Forelimb muscle (tissue), 1 donor: ENCODE results near the gene NFATC4. TPM values are rescaled to one million over a fixed set of nuclear protein-coding genes. Genes with fewer than 3 reads are reported as not detected.
"Not testable (repeated sequence)": the region's sequence is repeated elsewhere in the genome, so short reads cannot be mapped to it uniquely, and the experiment has no call there.

Experiments used
- DNase-seq: peaks from one replicate; pipeline ENCODE4 v3.0.0-alpha.2; 2013; ENCODE audit warnings: low read depth
- polyA plus RNA-seq: library from polyadenylated mRNA; unstranded; fragments of 120-200 nt; gene quantifications from one replicate; pipeline ENCODE4 v1.2.1, GENCODE V29; 2013; ENCODE audit not compliant: insufficient read length

The NFATC4 gene
- 39.2 TPM for polyA plus RNA-seq

GRCh38 chr14:24367514-24368211 lies at the start of gene NFATC4:
TSS of gene NFATC4 (plus strand) at chr14:24368184. CDS start at chr14:24368341, 157 bp downstream.
- peak; percentile 92 for DNase-seq

GRCh38 chr14:24321212-24321975 lies 46.6 kb upstream of the NFATC4 start:
- DNase-seq = no peak

- no peak for DNase-seq
These were observed 45.3 kb upstream of the NFATC4 start for GRCh38 chr14:24322672-24323071.

- DNase-seq = no peak
These were observed 44.6 kb upstream of the NFATC4 start for GRCh38 chr14:24323341-24323740.

GRCh38 chr14:24324024-24324423 lies 44.0 kb upstream of the NFATC4 start:
- no peak for DNase-seq

GRCh38 chr14:24325041-24325530 lies 42.9 kb upstream of the NFATC4 start:
- no peak for DNase-seq

- no peak for DNase-seq
These were observed 42.0 kb upstream of the NFATC4 start for GRCh38 chr14:24325963-24326362.

- DNase-seq = no peak
These were observed 40.7 kb upstream of the NFATC4 start for GRCh38 chr14:24327303-24327702.

GRCh38 chr14:24327914-24328313 lies 40.1 kb upstream of the NFATC4 start:
- not testable (repeated sequence) for DNase-seq

GRCh38 chr14:24329073-24329663 lies 38.8 kb upstream of the NFATC4 start:
- DNase-seq = no peak

- no peak for DNase-seq
These were observed 38.2 kb upstream of the NFATC4 start for GRCh38 chr14:24329736-24330135.

- no peak for DNase-seq
These were observed 36.9 kb upstream of the NFATC4 start for GRCh38 chr14:24330973-24331674.

- DNase-seq = no peak
These were observed 36.2 kb upstream of the NFATC4 start for GRCh38 chr14:24331731-24332267.

GRCh38 chr14:24332268-24332993 lies 35.6 kb upstream of the NFATC4 start:
- no peak for DNase-seq

GRCh38 chr14:24334431-24335291 lies 33.3 kb upstream of the NFATC4 start, which contains the start of gene ADCY4:
TSS of gene ADCY4 (minus strand) at chr14:24335071. CDS start at chr14:24334652, 419 bp downstream.
- DNase-seq = no peak

GRCh38 chr14:24335461-24336171 lies 32.4 kb upstream of the NFATC4 start:
- no peak for DNase-seq

GRCh38 chr14:24337144-24337823 lies 30.7 kb upstream of the NFATC4 start:
- DNase-seq = no peak

GRCh38 chr14:24337824-24338175 lies 30.2 kb upstream of the NFATC4 start:
- no peak for DNase-seq

GRCh38 chr14:24338843-24339242 lies 29.1 kb upstream of the NFATC4 start:
- DNase-seq = no peak
